GM21786 (cell line): ENCODE measurements around the gene EOGT.

Source experiments
- ATAC-seq: cut with Tn5 transposase; IDR thresholded peaks from one replicate; pipeline ENCODE4 v1.9.1; 2021; ENCODE audit not compliant: unreplicated experiment

Gene EOGT

GRCh38 chr3:69009559-69010410, 3.7 kb downstream of the EOGT start:
- no peak for ATAC-seq

- no peak for ATAC-seq
These were observed 4.5 kb downstream of the EOGT start for GRCh38 chr3:69008980-69009379.

- no peak for ATAC-seq
These were observed 7.5 kb downstream of the EOGT start for GRCh38 chr3:69005791-69006482.

GRCh38 chr3:69005071-69005790, 8.3 kb downstream of the EOGT start:
- no peak for ATAC-seq

DNA sequence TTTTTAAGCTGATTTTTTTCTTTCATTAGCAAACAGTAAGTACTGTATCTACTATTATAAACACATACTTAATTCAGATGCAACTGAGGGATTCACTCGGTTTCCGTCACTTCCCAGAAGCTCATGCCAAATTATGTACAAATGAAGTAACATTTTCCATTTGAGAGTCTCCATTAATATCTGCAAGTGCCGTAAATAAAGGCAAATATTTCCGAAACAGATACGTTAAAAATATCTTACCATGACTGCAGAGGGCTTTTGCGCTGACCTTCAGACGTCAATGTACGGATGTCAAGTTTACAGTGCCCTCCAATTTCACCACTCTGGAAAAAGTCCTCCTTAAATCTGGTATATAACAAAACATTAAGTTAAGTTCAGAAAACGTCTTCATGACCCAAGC, 9.3 kb downstream of the EOGT start:
- ATAC-seq: no peak

GRCh38 chr3:68999605-69000004, 13.9 kb downstream of the EOGT start:
- no peak for ATAC-seq

GRCh38 chr3:68999158-68999557, 14.3 kb downstream of the EOGT start:
- no peak for ATAC-seq

DNA sequence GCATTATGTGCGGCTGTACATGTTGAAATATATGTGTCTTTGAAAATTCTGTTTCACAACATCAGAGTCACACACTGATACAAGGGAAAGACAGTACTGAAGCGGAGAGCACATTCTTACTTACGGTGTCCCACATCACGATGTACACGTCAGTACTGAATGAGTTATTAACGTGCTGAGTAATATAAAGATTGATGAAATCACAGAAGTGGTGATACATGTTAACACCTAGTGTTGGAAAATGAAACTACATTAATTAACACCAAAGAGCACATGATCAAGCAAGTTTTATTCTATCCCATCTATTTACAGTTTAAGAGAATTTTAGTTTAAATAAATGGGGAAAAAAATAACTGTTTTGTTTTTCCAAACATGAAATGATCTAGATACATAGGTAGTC, 15.6 kb downstream of the EOGT start:
- no peak for ATAC-seq

DNA sequence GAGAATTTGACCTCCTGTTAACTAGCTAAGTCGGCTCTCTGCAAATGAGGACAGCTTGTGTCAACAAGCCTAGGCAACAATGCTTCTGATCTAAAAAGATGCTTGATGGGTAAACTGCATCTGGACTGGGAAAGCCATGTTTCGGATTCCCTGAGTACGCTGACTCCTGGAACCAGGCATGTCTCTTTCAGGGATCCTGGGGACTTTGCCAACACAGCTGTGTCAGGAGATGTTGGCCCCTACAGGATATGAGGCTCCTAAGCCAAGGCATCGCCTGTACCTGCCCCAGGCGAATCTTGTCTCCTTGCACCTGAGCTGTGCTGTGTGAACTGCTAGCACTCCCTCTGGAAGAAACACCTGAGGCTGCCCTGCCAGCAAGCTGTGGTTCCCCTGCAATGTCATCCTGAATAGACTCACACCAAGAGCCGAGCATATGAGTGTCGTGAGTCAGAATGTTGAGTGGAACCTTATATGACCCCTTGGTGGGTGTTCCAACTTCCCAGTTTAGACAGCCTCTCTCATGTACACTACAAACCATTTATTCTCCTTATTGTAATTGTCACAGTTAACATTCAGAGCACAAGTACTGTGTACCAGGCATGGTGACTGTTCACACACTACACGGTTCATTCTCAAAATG, 17.0 kb downstream of the EOGT start:
- ATAC-seq: no peak

GRCh38 chr3:68988740-68989139, 24.7 kb downstream of the EOGT start:
- no peak for ATAC-seq

DNA sequence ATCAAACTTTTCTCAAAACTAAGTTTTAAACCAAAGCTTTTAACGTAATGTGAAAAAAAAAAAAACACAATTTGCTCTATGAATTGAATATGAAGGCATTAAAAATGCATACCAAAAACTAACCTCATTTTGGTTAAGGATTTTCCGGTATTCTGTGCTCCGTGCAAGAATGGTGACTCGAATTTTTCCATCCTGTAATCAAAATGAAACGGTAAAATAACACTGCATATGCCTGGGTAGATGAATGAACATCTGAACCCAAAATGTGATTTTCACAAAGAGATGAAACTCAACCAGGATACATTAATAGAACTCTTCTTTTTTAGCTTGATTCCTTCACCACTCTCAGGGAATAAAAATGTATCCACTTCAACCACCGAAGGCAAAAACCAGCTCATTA, 26.2 kb downstream of the EOGT start:
- ATAC-seq: no peak

- ATAC-seq: no peak
These were observed 26.8 kb downstream of the EOGT start for GRCh38 chr3:68986496-68987208.

GRCh38 chr3:68985146-68985790, 28.2 kb downstream of the EOGT start:
- no peak for ATAC-seq

GRCh38 chr3:68984011-68984530, 29.4 kb downstream of the EOGT start:
- no peak for ATAC-seq

DNA sequence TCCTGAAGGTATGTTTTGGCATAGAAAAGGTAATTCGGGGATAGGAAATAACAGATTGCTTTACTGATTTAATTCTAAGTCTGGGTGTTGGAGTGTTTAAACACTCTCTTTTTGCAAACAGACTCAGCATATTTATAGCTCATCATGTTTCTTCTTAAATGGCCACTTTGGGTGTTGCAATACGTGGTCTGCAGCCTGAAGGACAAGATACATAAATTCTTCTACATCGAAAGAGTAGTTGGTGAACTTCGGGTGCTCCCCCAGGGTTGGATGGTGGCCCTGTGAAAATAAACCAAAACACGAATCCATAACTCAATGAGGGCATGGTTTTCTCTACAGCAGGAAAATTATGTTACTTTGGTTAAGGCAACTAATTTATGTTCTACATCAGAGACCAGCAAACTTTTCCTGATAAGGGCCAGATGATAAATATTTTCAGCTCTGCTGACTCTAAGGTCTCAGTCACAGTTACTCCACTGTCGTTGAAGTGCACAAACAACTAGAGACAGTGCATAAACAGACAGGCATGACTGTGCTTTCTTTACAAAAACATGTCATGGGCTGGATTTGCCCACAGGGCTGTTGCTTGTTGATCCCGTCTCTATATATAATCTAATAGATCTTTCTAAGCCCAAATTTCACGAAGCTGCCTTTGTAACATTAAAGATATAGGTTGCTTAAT, 35.9 kb downstream of the EOGT start:
- ATAC-seq: no peak

- ATAC-seq: no peak
These were observed 38.8 kb downstream of the EOGT start for GRCh38 chr3:68974711-68975110.

DNA sequence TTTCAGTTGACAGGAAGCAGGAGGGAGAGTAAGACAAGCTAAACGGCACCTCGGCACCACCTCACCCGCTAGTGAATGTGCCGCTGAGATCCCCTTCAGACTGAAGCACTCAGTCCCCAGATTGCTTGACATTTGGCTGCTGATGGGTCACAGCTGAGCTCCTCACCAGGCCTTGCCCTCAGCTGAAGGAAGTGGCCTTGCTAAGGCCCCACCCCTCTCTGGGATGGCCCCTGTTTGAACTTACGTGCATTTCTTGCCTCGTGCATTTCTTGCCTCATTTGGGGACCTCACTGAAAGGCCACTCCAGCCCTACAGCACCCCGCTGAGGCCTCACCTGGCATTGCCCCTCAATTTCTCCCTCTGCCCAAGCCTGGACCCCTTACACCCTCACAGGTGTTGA, 39.8 kb downstream of the EOGT start:
- ATAC-seq: no peak

GRCh38 chr3:68972358-68972979, 41.0 kb downstream of the EOGT start:
- ATAC-seq: peak; percentile 91

- no peak for ATAC-seq
These were observed 48.8 kb downstream of the EOGT start for GRCh38 chr3:68964694-68965093.
